Suprapubic skin (tissue), 4 donors: ENCODE measurements around the gene DSCAM.

Experiments used
- EP300 ChIP-seq: sonication (generic); formaldehyde crosslinking; IDR thresholded peaks from one replicate; pipeline ENCODE4 v1.6.1; 2017; ENCODE audit warnings: antibody characterized with exemption
- POLR2A ChIP-seq, 2 donors: fragments of 450-650 bp; IDR thresholded peaks; one replicate each; pipeline ENCODE4 v1.6.1; 2017; ENCODE audit warnings: antibody characterized with exemption in 2 of 2, mild to moderate bottlenecking in 2 of 2, moderate library complexity in 2 of 2
- POLR2AphosphoS5 ChIP-seq, 3 donors: sonication (generic); formaldehyde crosslinking; IDR thresholded peaks; one replicate each; pipeline ENCODE4 v1.6.1; 2017; ENCODE audit warnings: antibody characterized with exemption in 3 of 3

DNA sequence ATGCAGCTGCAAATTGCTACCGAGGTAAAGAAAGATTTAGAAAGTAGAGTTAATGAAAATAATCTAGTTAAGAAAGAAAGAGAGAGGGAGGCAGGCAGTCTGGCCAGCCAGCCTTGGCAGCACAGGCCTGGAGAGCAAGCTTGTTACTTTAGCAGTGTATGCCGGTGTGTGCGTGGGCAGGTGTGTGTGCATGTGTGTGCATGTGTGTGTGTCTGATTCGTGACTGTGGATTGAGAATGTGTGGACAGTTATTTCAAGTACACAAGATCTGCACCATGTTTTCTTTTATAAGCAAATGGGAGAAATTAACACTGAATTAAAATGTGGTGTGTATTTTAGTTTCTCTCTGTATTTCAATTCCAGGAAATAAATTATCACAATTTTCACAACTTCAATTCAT, 211.6 kb downstream of the DSCAM start:
- TF ChIP-seq POLR2A (IDR thresholded peaks at IDR 0.05) (no peak), EP300 (no peak), POLR2AphosphoS5 (IDR thresholded peaks at IDR 0.05) (no peak)
